Adrenal gland (tissue), 12 donors: ENCODE data around the gene PDE10A. TPM values are rescaled to one million over a fixed set of nuclear protein-coding genes. Genes with fewer than 3 reads are reported as not detected.

ENCODE experiments used
- DNase-seq, 7 donors: peaks; one replicate each; pipeline ENCODE4 v3.0.0-alpha.2; 2019 to 2020
- H3K27ac ChIP-seq, 5 donors: fragments of 200-600 bp; sonication (generic) in 4 of 5; 1 replicate in 3 of 5; 2 replicates in 2 of 5; pipeline versions ENCODE4 v1.5.1 to v1.8.0; 2016 to 2020; ENCODE audit warnings: mild to moderate bottlenecking in 1 of 5
- H3K27me3 ChIP-seq: fragments of 200-600 bp; 2 replicates; pipeline ENCODE4 v1.8.0; 2021
- H3K36me3 ChIP-seq, 2 donors: fragments of 200-600 bp; replicated peaks in 1 of 2; 1 replicate in 1 of 2; 2 replicates in 1 of 2; pipeline versions ENCODE4 v1.5.1 to v1.8.0; 2018 to 2022
- H3K4me1 ChIP-seq, 2 donors: fragments of 200-600 bp; replicated peaks in 1 of 2; 1 replicate in 1 of 2; 2 replicates in 1 of 2; pipeline versions ENCODE4 v1.5.1 to v1.8.0; 2018 to 2021
- H3K4me3 ChIP-seq, 4 donors: fragments of 200-600 bp; sonication (generic) in 3 of 4; one replicate each; pipeline ENCODE4 v1.5.1; 2016 to 2018
- H3K9me3 ChIP-seq, 3 donors: fragments of 200-600 bp; sonication (generic) in 1 of 3; replicated peaks in 1 of 3; 1 replicate in 2 of 3; 2 replicates in 1 of 3; pipeline versions ENCODE4 v1.5.1 to v1.8.0; 2016 to 2021
- CTCF ChIP-seq, 6 experiments: fragments of 450-650 bp in 4 of 6; fragments of 200-600 bp in 2 of 6; sonication (generic) in 1 of 6; IDR thresholded peaks; 1 replicate in 5 of 6; 2 replicates in 1 of 6; pipeline versions ENCODE4 v1.5.1 to v1.8.0; 2016 to 2021; ENCODE audit warnings: antibody characterized with exemption in 6 of 6, mild to moderate bottlenecking in 2 of 6, moderate library complexity in 1 of 6
- POLR2A ChIP-seq, 2 donors: fragments of 450-650 bp; IDR thresholded peaks; one replicate each; pipeline ENCODE4 v1.6.1; 2017; ENCODE audit warnings: antibody characterized with exemption in 2 of 2, mild to moderate bottlenecking in 2 of 2, moderate library complexity in 1 of 2
- WGBS, 4 donors: extraction: QIAGEN DNeasy Blood & Tissue Kit in 2 of 4; methylation state at CpG; one replicate each; pipeline versions ENCODE4 v1.1.5 to v1.1.7; 2013 to 2017; 5-methylcytosine and 5-hydroxymethylcytosine counted together
- intact Hi-C, 2 donors: fragments of 100-400 bp; cut with DNase I; formaldehyde crosslinking; loops; one replicate each; pipeline versions ENCODE4 v1.14.1 to v1.15.0; 2022 to 2023
- polyA plus RNA-seq, 3 donors: library from polyadenylated mRNA; stranded (reverse); fragments of 200-250 nt in 2 of 3; fragments of 350-450 nt in 1 of 3; fragmentation: Illumina TruSeq in 1 of 3; extraction: RNeasy Lipid Tissue Mini Kit (QIAGEN cat#74804) in 1 of 3; gene quantifications; one replicate each; pipeline ENCODE4 v1.2.3, GENCODE V29; 2013 to 2014
- total RNA-seq, 9 donors: library from RNA; depleted of rRNA in 4 of 9; stranded (reverse); fragments of >200 nt in 4 of 9; fragments of 120-200 nt in 1 of 9; fragmentation: NEBNext Ultra II Directional in 1 of 9; extraction: Animal tissue kit (Norgen Biotek cat#: 25700) in 1 of 9; gene quantifications; one replicate each; pipeline versions ENCODE4 v1.1.0 to v1.2.4, GENCODE V29; 2013 to 2023
- donor health status: healthy with polysubstance abuse.
- donor health status: Bipolar disorder and iron deficiency.
- donor health status: DM: yes; HTN: yes; CAD: no.
- donor health status: DM: no; HTN: no; CAD: no.
- donor health status: DM: no; HTN: no; CAD: no.
- donor health status: DM: yes; HTN: yes; CAD: no.

The PDE10A gene
- total and polyA plus RNA-seq, 12 donors = 4.0 to 199 (median 27.8) TPM

GRCh38 chr6:165448210-165448609 lies 214.8 kb downstream of the PDE10A start:
- 92 to 98% (median 95%) methylated on average over 4 of the region's 4 CpGs for WGBS, 4 donors
- Histone ChIP-seq H3K36me3 (no peaks in the 10 kb centered on the region), H3K9me3 (no peaks in the 10 kb centered on the region), H3K4me3 (no peak overlapping the region), H3K27me3 (no peaks in the 10 kb centered on the region), H3K27ac (no peak overlapping the region), H3K4me1 (no peaks in the 10 kb centered on the region)
- no peak for TF ChIP-seq POLR2A (IDR thresholded peaks at IDR 0.05)
- TF ChIP-seq CTCF (IDR thresholded peaks at IDR 0.05) = no peak
- intact Hi-C loops = loop anchor here (5.0 to 10.0 kb wide), 2 partner anchors 404 to 407 kb away; no protein-coding TSS in a partner anchor
- DNase-seq = no peak

GRCh38 chr6:165447141-165447540 lies 215.9 kb downstream of the PDE10A start:
- Histone ChIP-seq H3K27me3 (no peaks in the 10 kb centered on the region), H3K4me1 (no peaks in the 10 kb centered on the region), H3K9me3 (no peaks in the 10 kb centered on the region), H3K27ac (no peak overlapping the region), H3K36me3 (no peaks in the 10 kb centered on the region), H3K4me3 (no peak overlapping the region)
- DNase-seq = no peak
- 89 to 94% (median 93%) methylated on average over 10 of the region's 10 CpGs for WGBS, 4 donors
- TF ChIP-seq CTCF (IDR thresholded peaks at IDR 0.05) (no peak), POLR2A (IDR thresholded peaks at IDR 0.05) (no peak)
- intact Hi-C loops = loop anchor here (5.0 to 10.0 kb wide), 2 partner anchors 405 to 408 kb away; no protein-coding TSS in a partner anchor

- Histone ChIP-seq H3K27ac (no peak overlapping the region), H3K4me1 (no peaks in the 10 kb centered on the region), H3K9me3 (no peaks in the 10 kb centered on the region), H3K27me3 (no peaks in the 10 kb centered on the region), H3K4me3 (no peak overlapping the region), H3K36me3 (no peaks in the 10 kb centered on the region)
- TF ChIP-seq POLR2A (IDR thresholded peaks at IDR 0.05) (no peak), CTCF (IDR thresholded peaks at IDR 0.05) (no peak)
- intact Hi-C loops = loop anchor here (5.0 to 10.0 kb wide), 2 partner anchors 406 to 408 kb away; no protein-coding TSS in a partner anchor
- DNase-seq = no peak
These were observed 216.7 kb downstream of the PDE10A start for GRCh38 chr6:165446331-165446730.

- Histone ChIP-seq H3K4me3 (no peak overlapping the region), H3K9me3 (no peaks in the 10 kb centered on the region), H3K36me3 (no peaks in the 10 kb centered on the region), H3K27me3 (no peaks in the 10 kb centered on the region), H3K27ac (no peak overlapping the region), H3K4me1 (no peaks in the 10 kb centered on the region)
- WGBS, 4 donors = 86 to 100% (median 95%) methylated on average over 4 of the region's 4 CpGs
- TF ChIP-seq POLR2A (IDR thresholded peaks at IDR 0.05) (no peak), CTCF (IDR thresholded peaks at IDR 0.05) (no peak)
- DNase-seq = no peak
- intact Hi-C loops = loop anchor here in 1 of 2 donors (10.0 kb wide), 1 partner anchor 411 kb away; no protein-coding TSS in a partner anchor
These were observed 219.6 kb downstream of the PDE10A start for GRCh38 chr6:165443462-165443861.
